Mucosa of stomach (tissue), 1 donor: ENCODE measurements around the gene TPCN1.
A peak's percentile ranks its signal among the peaks of the same experiment; 100 is the strongest.

Source experiments
- H3K27me3 ChIP-seq: one replicate; pipeline ENCODE4 v1.7.0; 2013; ENCODE audit warnings: mild to moderate bottlenecking, low read length; ENCODE audit not compliant: control insufficient read depth, insufficient read depth
- H3K36me3 ChIP-seq: one replicate; pipeline ENCODE4 v1.7.0; 2013; ENCODE audit warnings: low read length; ENCODE audit not compliant: control insufficient read depth, insufficient read depth
- H3K4me1 ChIP-seq: one replicate; pipeline ENCODE4 v1.7.0; 2013; ENCODE audit warnings: mild to moderate bottlenecking, low read length; ENCODE audit not compliant: control insufficient read depth, insufficient read depth
- H3K4me3 ChIP-seq: one replicate; pipeline ENCODE4 v1.7.0; 2013; ENCODE audit warnings: low read length
- H3K9ac ChIP-seq: one replicate; pipeline ENCODE4 v1.7.0; 2013; ENCODE audit warnings: mild to moderate bottlenecking, low read length, moderate library complexity
- H3K9me3 ChIP-seq: one replicate; pipeline ENCODE4 v1.7.0; 2013; ENCODE audit warnings: mild to moderate bottlenecking, low read length, moderate library complexity; ENCODE audit not compliant: control insufficient read depth
- donor health status: Pancreatic carcinoma.

The TPCN1 gene

GRCh38 chr12:113240395-113240794 is 19.1 kb downstream of the TPCN1 start:
- Histone ChIP-seq H3K27me3 (no peaks in the 10 kb centered on the region), H3K9ac (no peak overlapping the region), H3K36me3 (no peaks in the 10 kb centered on the region), H3K9me3 (no peaks in the 10 kb centered on the region), H3K4me3 (no peak overlapping the region), H3K4me1 (peaks cover 66% of the 10 kb centered on the region)

GRCh38 chr12:113241191-113242025 is 20.1 kb downstream of the TPCN1 start:
- no peaks in the 10 kb centered on the region for H3K9me3 ChIP-seq
- H3K36me3 ChIP-seq: no peaks in the 10 kb centered on the region
- no peak overlapping the region for H3K4me3 ChIP-seq
- peaks cover 76% of the 10 kb centered on the region for H3K4me1 ChIP-seq
- H3K27me3 ChIP-seq: no peaks in the 10 kb centered on the region
- H3K9ac ChIP-seq: peak overlapping the region; percentile 57

- Histone ChIP-seq H3K36me3 (no peaks in the 10 kb centered on the region), H3K4me3 (no peak overlapping the region), H3K9me3 (no peaks in the 10 kb centered on the region), H3K27me3 (no peaks in the 10 kb centered on the region), H3K9ac (peak overlapping the region; percentile 57), H3K4me1 (peaks cover 78% of the 10 kb centered on the region)
Observed at GRCh38 chr12:113242026-113242418, 20.8 kb downstream of the TPCN1 start.

GRCh38 chr12:113242560-113242959 is 21.3 kb downstream of the TPCN1 start:
- Histone ChIP-seq H3K9me3 (no peaks in the 10 kb centered on the region), H3K9ac (peak overlapping the region; percentile 57), H3K27me3 (no peaks in the 10 kb centered on the region), H3K4me1 (peaks cover 81% of the 10 kb centered on the region), H3K4me3 (no peak overlapping the region), H3K36me3 (no peaks in the 10 kb centered on the region)

- H3K27me3 ChIP-seq: no peaks in the 10 kb centered on the region
- H3K9me3 ChIP-seq: no peaks in the 10 kb centered on the region
- H3K4me1 ChIP-seq: peaks cover 76% of the 10 kb centered on the region
- no peaks in the 10 kb centered on the region for H3K36me3 ChIP-seq
- no peak overlapping the region for H3K4me3 ChIP-seq
- H3K9ac ChIP-seq: no peak overlapping the region
Observed at GRCh38 chr12:113244047-113244460, 22.8 kb downstream of the TPCN1 start.

GRCh38 chr12:113244478-113244958 is 23.3 kb downstream of the TPCN1 start:
- H3K27me3 ChIP-seq: no peaks in the 10 kb centered on the region
- peaks cover 72% of the 10 kb centered on the region for H3K4me1 ChIP-seq
- H3K36me3 ChIP-seq: no peaks in the 10 kb centered on the region
- no peak overlapping the region for H3K9ac ChIP-seq
- no peak overlapping the region for H3K4me3 ChIP-seq
- H3K9me3 ChIP-seq: no peaks in the 10 kb centered on the region

- no peaks in the 10 kb centered on the region for H3K36me3 ChIP-seq
- peak overlapping the region; percentile 15 for H3K9ac ChIP-seq
- H3K27me3 ChIP-seq: no peaks in the 10 kb centered on the region
- H3K4me3 ChIP-seq: no peak overlapping the region
- H3K9me3 ChIP-seq: no peaks in the 10 kb centered on the region
- H3K4me1 ChIP-seq: peaks cover 59% of the 10 kb centered on the region
Observed at GRCh38 chr12:113245695-113246477, 24.6 kb downstream of the TPCN1 start.

GRCh38 chr12:113246478-113247122 is 25.3 kb downstream of the TPCN1 start:
- Histone ChIP-seq H3K36me3 (no peaks in the 10 kb centered on the region), H3K27me3 (no peaks in the 10 kb centered on the region), H3K9me3 (no peaks in the 10 kb centered on the region), H3K4me1 (peaks cover 52% of the 10 kb centered on the region), H3K4me3 (no peak overlapping the region), H3K9ac (peak overlapping the region; percentile 15)

- H3K36me3 ChIP-seq: no peaks in the 10 kb centered on the region
- H3K4me3 ChIP-seq: no peak overlapping the region
- no peaks in the 10 kb centered on the region for H3K9me3 ChIP-seq
- no peaks in the 10 kb centered on the region for H3K27me3 ChIP-seq
- no peak overlapping the region for H3K9ac ChIP-seq
- H3K4me1 ChIP-seq: peaks cover 44% of the 10 kb centered on the region
Observed at GRCh38 chr12:113247123-113248050, 26.1 kb downstream of the TPCN1 start.

- Histone ChIP-seq H3K4me3 (no peak overlapping the region), H3K4me1 (peaks cover 37% of the 10 kb centered on the region)
Observed at GRCh38 chr12:113248051-113248825, 27.0 kb downstream of the TPCN1 start.

More at GRCh38 chr12:113248051-113248825, 27.0 kb downstream of the TPCN1 start:
- Histone ChIP-seq H3K9me3 (peaks cover under 1% of the 10 kb centered on the region), H3K36me3 (no peaks in the 10 kb centered on the region), H3K27me3 (no peaks in the 10 kb centered on the region), H3K9ac (no peak overlapping the region)
